Glomerular visceral epithelial cell (primary cell): ENCODE results near the gene EXO1.

Source experiments
- DNase-seq: peaks from one replicate; pipeline ENCODE4 v3.0.0-alpha.2; 2016; ENCODE audit errors: extremely low spot score

EXO1 gene

GRCh38 chr1:241891296-241891695, 43.3 kb downstream of the EXO1 start:
- no peak for DNase-seq

GRCh38 chr1:241894016-241894415, 46.0 kb downstream of the EXO1 start:
- DNase-seq: no peak

- peak; percentile 29 for DNase-seq
These were observed 47.0 kb downstream of the EXO1 start for GRCh38 chr1:241895013-241895412.

GRCh38 chr1:241896670-241896962, 48.6 kb downstream of the EXO1 start:
- DNase-seq: no peak

- DNase-seq: no peak
These were observed 51.2 kb downstream of the EXO1 start for GRCh38 chr1:241899210-241899609.

GRCh38 chr1:241900381-241900780, 52.4 kb downstream of the EXO1 start:
- DNase-seq: no peak

- DNase-seq: no peak
These were observed 54.5 kb downstream of the EXO1 start for GRCh38 chr1:241902391-241903065.

GRCh38 chr1:241916196-241916595, 68.2 kb downstream of the EXO1 start:
- DNase-seq: no peak

GRCh38 chr1:241917487-241917886, 69.5 kb downstream of the EXO1 start:
- no peak for DNase-seq

- DNase-seq: peak; percentile 5
These were observed 70.9 kb downstream of the EXO1 start for GRCh38 chr1:241918879-241919278.

- no peak for DNase-seq
These were observed 76.2 kb downstream of the EXO1 start for GRCh38 chr1:241924080-241924808.

GRCh38 chr1:241926141-241926540, 78.1 kb downstream of the EXO1 start:
- no peak for DNase-seq

- no peak for DNase-seq
These were observed 79.3 kb downstream of the EXO1 start for GRCh38 chr1:241927321-241927720.

GRCh38 chr1:241932845-241933244, 84.8 kb downstream of the EXO1 start:
- DNase-seq: no peak

GRCh38 chr1:241934201-241934848, 86.3 kb downstream of the EXO1 start:
- DNase-seq: peak; percentile 66

GRCh38 chr1:241934866-241935265, 86.9 kb downstream of the EXO1 start:
- DNase-seq: no peak
